Measurements from ENCODE around the gene LRBA. TPM values are rescaled to one million over a fixed set of nuclear protein-coding genes. Genes with fewer than 3 reads are reported as not detected.

LRBA gene
- total RNA-seq, 1 experiment from 2014 or later, result 55.3 TPM

GRCh38 chr4:150647008-150647407, 368.1 kb downstream of the LRBA start:
- Histone ChIP-seq H3K27ac (ENCODE audit: insufficient read length, low read depth, low read length) (no peak overlapping the region), H4K20me1 (ENCODE audit: control insufficient read depth, insufficient read depth, insufficient read length) (no peaks in the 10 kb centered on the region), H3K9me3 (ENCODE audit: control insufficient read depth, low read depth, low read length) (no peaks in the 10 kb centered on the region), H3K27me3 (ENCODE audit: insufficient read depth, low read length) (no peaks in the 10 kb centered on the region), H2BK5ac (ENCODE audit: insufficient read length, low read length) (no peak overlapping the region), H4K8ac (replicated peaks; ENCODE audit: insufficient read length, low read depth, low read length) (no peak overlapping the region), H4K5ac (ENCODE audit: insufficient read length, low read depth, low read length) (no peak overlapping the region), H3K23me2 (ENCODE audit: insufficient read length, low read depth, low read length, poor library complexity, severe bottlenecking) (no peaks in the 10 kb centered on the region), H2BK120ac (ENCODE audit: low read depth, low read length, poor library complexity, severe bottlenecking) (no peak overlapping the region), H3K56ac (ENCODE audit: insufficient read length, low read depth, low read length) (no peak overlapping the region), H3T11ph (ENCODE audit: low read length) (no peak overlapping the region), H2BK15ac (ENCODE audit: low read depth, low read length) (no peak overlapping the region), H3K4ac (ENCODE audit: low read depth, low read length) (no peak overlapping the region), H3K23ac (ENCODE audit: insufficient read length, low read depth, low read length) (no peak overlapping the region), H3K79me1 (ENCODE audit: insufficient read depth, low read depth, low read length, poor library complexity, severe bottlenecking) (no peaks in the 10 kb centered on the region), H2AFZ (ENCODE audit: low read length) (no peak overlapping the region), H3K4me2 (ENCODE audit: insufficient read depth, insufficient read length, low read length) (no peak overlapping the region), H2BK20ac (ENCODE audit: low read depth, low read length, poor library complexity, severe bottlenecking) (no peak overlapping the region), H4K91ac (ENCODE audit: insufficient read length, low read depth, low read length) (no peak overlapping the region), H2AK5ac (ENCODE audit: insufficient read length, low read length) (no peak overlapping the region), H3K14ac (ENCODE audit: insufficient read depth, low read length) (no peak overlapping the region), H2BK12ac (ENCODE audit: insufficient read length, low read depth, low read length) (no peak overlapping the region), H3K18ac (ENCODE audit: insufficient read length, low read depth, low read length) (no peak overlapping the region), H3K79me2 (ENCODE audit: insufficient read depth, low read length) (no peaks in the 10 kb centered on the region), H3K4me1 (ENCODE audit: insufficient read depth, low read length) (no peaks in the 10 kb centered on the region), H3K9ac (ENCODE audit: extremely low read depth, insufficient read length, low read length) (no peak overlapping the region)
- no peaks in the 10 kb centered on the region for H3K4me1 Mint-ChIP-seq
- no peaks in the 10 kb centered on the region for H3K36me3 Mint-ChIP-seq (ENCODE audit: insufficient read depth in 1 of 3, low read depth in 3 of 3)
- H3K4me3 Mint-ChIP-seq, result no peak overlapping the region
- DNase-seq, result no peak
- no peak for TF ChIP-seq CTCF (conservative IDR thresholded peaks at IDR 0.05)
- no peak overlapping the region for H3K27ac Mint-ChIP-seq
- no peaks in the 10 kb centered on the region for H3K27me3 Mint-ChIP-seq (ENCODE audit: low read depth)
- no peaks in the 10 kb centered on the region for H3K9me3 Mint-ChIP-seq
- no CpG with 5 or more reads among the region's 1 CpG for WGBS (ENCODE audit: extremely low coverage, insufficient read length, low lambda C conversion rate)
